ENCODE measurements around the gene ECM1. TPM values are rescaled to one million over a fixed set of nuclear protein-coding genes. Genes with fewer than 3 reads are reported as not detected.

ECM1 gene
- total RNA-seq, 1 experiment from 2014 or later, result 10.3 TPM

DNA sequence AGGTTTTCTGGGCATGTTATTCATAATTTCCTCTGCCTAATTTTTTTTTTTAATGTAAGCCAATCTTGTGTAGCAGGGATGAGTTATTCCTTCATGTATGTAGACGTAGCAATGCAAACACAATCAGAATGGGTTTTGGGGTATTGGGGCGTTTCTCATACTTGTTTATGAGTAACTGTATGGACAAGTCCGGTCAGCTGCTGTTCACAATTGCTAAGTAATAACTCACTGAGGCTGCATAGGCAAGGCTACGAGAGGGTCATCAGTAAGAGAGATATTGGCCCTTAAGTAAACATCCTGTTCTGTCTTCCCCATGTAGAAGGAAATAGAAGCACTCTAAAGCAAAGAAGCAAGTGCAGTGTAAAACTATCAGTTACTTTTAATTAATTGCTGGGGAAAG is 30.2 kb upstream of the ECM1 start:
- BruUV-seq (replicated peaks), result no TSS peak
- Histone ChIP-seq H3K4me2 (no peak overlapping the region), H3K27me3 (ENCODE audit: insufficient read depth, low read depth) (no peaks in the 10 kb centered on the region), H3K36me3 (ENCODE audit: low read depth) (no peaks in the 10 kb centered on the region), H2AFZ (no peak overlapping the region), H3K9me3 (ENCODE audit: insufficient read depth, low read depth) (no peaks in the 10 kb centered on the region), H3K27ac (no peak overlapping the region), H3K4me1 (replicated peaks; ENCODE audit: insufficient read depth) (peaks cover 3% of the 10 kb centered on the region; the same call in 1 of the 2 replicates), H3K79me2 (ENCODE audit: low read depth) (no peaks in the 10 kb centered on the region), H3F3A (ENCODE audit: insufficient read depth, low read depth) (peaks cover 23% of the 10 kb centered on the region), H3K9me2 (ENCODE audit: insufficient read depth) (no peaks in the 10 kb centered on the region), H4K20me1 (ENCODE audit: insufficient read depth) (no peaks in the 10 kb centered on the region), H3K4me3 (no peak overlapping the region)
- peak; percentile 15 to 50 for DNase-seq
- ChIA-PET POLR2A (ENCODE audit: unreplicated experiment) (interaction anchor here (0.6 kb wide), 1 partner anchor 463 kb away, joined by 3 read pairs; no protein-coding TSS in a partner anchor), CTCF (no interaction called here)
- intact Hi-C loops (cut with micrococcal nuclease; ENCODE audit: unreplicated experiment), result no loop called here
- TF ChIP-seq CTCF (conservative IDR thresholded peaks at IDR 0.05), result no peak
- TF ChIP-seq EZH2 (IDR thresholded peaks at IDR 0.05; ENCODE audit: low read depth), result no peak

- no TSS peak for BruUV-seq (replicated peaks)
- no peaks in the 10 kb centered on the region for H3K36me3 ChIP-seq (ENCODE audit: low read depth)
- H3K4me3 ChIP-seq, result no peak overlapping the region
- H3K4me1 ChIP-seq (replicated peaks; ENCODE audit: insufficient read depth), result peaks cover 3% of the 10 kb centered on the region; the same call in 1 of the 2 replicates
- H3K27ac ChIP-seq, result no peak overlapping the region
- ChIA-PET CTCF (no interaction called here), POLR2A (ENCODE audit: unreplicated experiment) (no interaction called here)
- H3K4me2 ChIP-seq, result no peak overlapping the region
- H4K20me1 ChIP-seq (ENCODE audit: insufficient read depth), result no peaks in the 10 kb centered on the region
- H3F3A ChIP-seq (ENCODE audit: insufficient read depth, low read depth), result peaks cover 28% of the 10 kb centered on the region
- H3K79me2 ChIP-seq (ENCODE audit: low read depth), result no peaks in the 10 kb centered on the region
- H2AFZ ChIP-seq, result no peak overlapping the region
- no peak for DNase-seq
- H3K9me3 ChIP-seq (ENCODE audit: insufficient read depth, low read depth), result no peaks in the 10 kb centered on the region
- intact Hi-C loops (cut with micrococcal nuclease; ENCODE audit: unreplicated experiment), result no loop called here
- H3K9me2 ChIP-seq (ENCODE audit: insufficient read depth), result no peaks in the 10 kb centered on the region
- TF ChIP-seq CTCF (conservative IDR thresholded peaks at IDR 0.05), result no peak
- TF ChIP-seq EZH2 (IDR thresholded peaks at IDR 0.05; ENCODE audit: low read depth), result no peak
- no peaks in the 10 kb centered on the region for H3K27me3 ChIP-seq (ENCODE audit: insufficient read depth, low read depth)
Measured at GRCh38 chr1:150479370-150479769, 28.5 kb upstream of the ECM1 start.

DNA sequence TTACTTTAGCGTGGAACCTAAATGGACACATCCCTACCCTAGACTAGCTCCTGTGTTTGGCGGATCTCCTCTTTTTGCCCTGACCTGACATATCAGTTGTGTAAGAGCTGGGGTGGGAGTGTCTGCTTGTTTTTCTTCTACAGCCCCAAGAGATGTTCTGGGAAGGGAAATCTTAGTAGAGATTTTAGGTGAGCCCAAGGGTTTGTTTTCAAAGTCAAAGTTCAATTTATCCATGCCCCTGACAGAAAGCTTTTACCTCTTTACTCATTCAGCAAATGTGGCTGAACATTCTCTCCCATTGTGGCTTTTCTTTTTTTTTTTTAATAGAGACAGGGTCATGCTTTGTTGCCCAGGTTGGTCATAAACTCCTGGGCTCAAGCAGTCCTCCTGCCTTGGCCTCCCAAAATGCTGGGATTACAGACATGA is 28.0 kb upstream of the ECM1 start:
- no peaks in the 10 kb centered on the region for H3K9me3 ChIP-seq (ENCODE audit: insufficient read depth, low read depth)
- no peaks in the 10 kb centered on the region for H3K27me3 ChIP-seq (ENCODE audit: insufficient read depth, low read depth)
- no peaks in the 10 kb centered on the region for H3K36me3 ChIP-seq (ENCODE audit: low read depth)
- no peak for DNase-seq
- H3K4me2 ChIP-seq, result no peak overlapping the region
- no peaks in the 10 kb centered on the region for H4K20me1 ChIP-seq (ENCODE audit: insufficient read depth)
- peaks cover 3% of the 10 kb centered on the region; the same call in 1 of the 2 replicates for H3K4me1 ChIP-seq (replicated peaks; ENCODE audit: insufficient read depth)
- intact Hi-C loops (cut with micrococcal nuclease; ENCODE audit: unreplicated experiment), result no loop called here
- H3K79me2 ChIP-seq (ENCODE audit: low read depth), result no peaks in the 10 kb centered on the region
- H3K4me3 ChIP-seq, result no peak overlapping the region
- TF ChIP-seq CTCF (conservative IDR thresholded peaks at IDR 0.05) (no peak), EZH2 (IDR thresholded peaks at IDR 0.05; ENCODE audit: low read depth) (no peak)
- POLR2A ChIA-PET (ENCODE audit: unreplicated experiment), result no interaction called here
- CTCF ChIA-PET, result interaction anchor here (0.6 kb wide), 1 partner anchor 443 kb away, joined by 3 read pairs; no protein-coding TSS in a partner anchor
- no peak overlapping the region for H2AFZ ChIP-seq
- H3F3A ChIP-seq (ENCODE audit: insufficient read depth, low read depth), result peaks cover 27% of the 10 kb centered on the region
- no peaks in the 10 kb centered on the region for H3K9me2 ChIP-seq (ENCODE audit: insufficient read depth)
- BruUV-seq (replicated peaks), result no TSS peak
- H3K27ac ChIP-seq, result no peak overlapping the region
